Thyroid gland (tissue), 4 donors: Measurements from ENCODE around the gene ZNF189. TPM values are rescaled to one million over a fixed set of nuclear protein-coding genes. Genes with fewer than 3 reads are reported as not detected.

Source experiments
- DNase-seq, 2 donors: peaks; one replicate each; pipeline ENCODE4 v3.0.0-alpha.2; 2019
- H3K27ac ChIP-seq, 3 donors: fragments of 200-600 bp; sonication (generic); 1 replicate in 2 of 3; 2 replicates in 1 of 3; pipeline ENCODE4 v1.5.1; 2016 to 2019; ENCODE audit warnings: mild to moderate bottlenecking in 1 of 3, moderate library complexity in 1 of 3
- H3K27me3 ChIP-seq: fragments of 200-600 bp; sonication (generic); one replicate; pipeline ENCODE4 v1.5.1; 2019
- H3K36me3 ChIP-seq, 2 donors: fragments of 200-600 bp; sonication (generic); one replicate each; pipeline ENCODE4 v1.5.1; 2016 to 2019
- H3K4me1 ChIP-seq, 2 donors: fragments of 200-600 bp; sonication (generic); one replicate each; pipeline ENCODE4 v1.5.1; 2017 to 2019
- H3K4me3 ChIP-seq, 3 donors: fragments of 200-600 bp; sonication (generic); replicated peaks in 1 of 3; 1 replicate in 2 of 3; 2 replicates in 1 of 3; pipeline ENCODE4 v1.5.1; 2016; ENCODE audit warnings: mild to moderate bottlenecking in 1 of 3
- H3K9me3 ChIP-seq: fragments of 200-600 bp; sonication (generic); one replicate; pipeline ENCODE4 v1.5.1; 2017
- POLR2A ChIP-seq, 2 donors: fragments of 450-650 bp; IDR thresholded peaks; one replicate each; pipeline ENCODE4 v1.6.1; 2017; ENCODE audit warnings: antibody characterized with exemption in 2 of 2, mild to moderate bottlenecking in 2 of 2, moderate library complexity in 1 of 2
- WGBS, 2 donors: methylation state at CpG; one replicate each; pipeline ENCODE4 v1.1.5; 2017; 5-methylcytosine and 5-hydroxymethylcytosine counted together
- intact Hi-C: fragments of 100-400 bp; cut with DNase I; formaldehyde crosslinking; loops from one replicate; pipeline ENCODE4 v1.15.1; 2023
- total RNA-seq, 4 donors: library from RNA; depleted of rRNA; stranded (reverse); fragments of >200 nt; gene quantifications; one replicate each; pipeline ENCODE4 v1.2.3, GENCODE V29; 2016
- TF ChIP-seq, protein P1 (sequence below), 6 experiments: fragments of 200-600 bp in 3 of 6; fragments of 450-650 bp in 3 of 6; sonication (generic) in 3 of 6; IDR thresholded peaks; one replicate each; pipeline ENCODE4 v1.5.1; 2016 to 2019; ENCODE audit warnings: antibody characterized with exemption in 6 of 6, mild to moderate bottlenecking in 2 of 6, inconsistent platforms in 1 of 6, moderate library complexity in 1 of 6

ZNF189 gene
- total RNA-seq, 4 donors from 2014 or later: 21.6 to 34.1 (median 24.5) TPM

DNA sequence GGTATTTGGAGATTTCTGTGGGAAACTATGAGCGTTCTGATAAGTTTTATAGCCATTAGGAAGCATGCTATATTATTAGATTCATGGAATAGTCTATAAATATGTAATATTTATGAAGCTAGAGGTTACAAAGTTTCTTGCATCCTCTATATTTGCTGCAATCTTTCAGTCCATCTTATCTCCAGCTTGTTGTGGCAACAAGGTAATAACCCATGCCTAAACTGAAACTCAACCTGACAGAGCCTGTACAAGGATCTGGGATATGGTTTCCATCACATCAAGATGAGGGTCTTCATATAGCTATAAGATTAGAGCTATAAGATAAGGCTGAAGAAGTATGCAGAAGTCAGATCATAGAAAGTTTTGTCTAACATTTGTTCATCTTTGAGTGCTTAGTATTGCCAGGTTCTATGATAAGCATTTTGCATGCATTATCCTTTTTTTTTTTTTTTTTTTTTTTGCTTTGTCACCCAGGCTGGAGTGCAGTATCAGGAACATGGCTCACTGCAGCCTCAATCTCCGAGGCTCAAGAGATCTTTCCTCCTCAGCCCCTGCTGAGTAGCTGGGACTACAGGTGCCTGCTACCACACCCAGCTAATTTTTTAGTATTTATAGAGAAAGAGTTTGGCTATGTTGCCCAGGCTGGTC is 28.6 kb upstream of the ZNF189 start:
- intact Hi-C loops: no loop called here
- H3K27ac ChIP-seq: no peak overlapping the region
- H3K27me3 ChIP-seq: no peaks in the 10 kb centered on the region
- no peaks in the 10 kb centered on the region for H3K9me3 ChIP-seq
- no peaks in the 10 kb centered on the region for H3K4me1 ChIP-seq
- TF ChIP-seq, protein P1, sequence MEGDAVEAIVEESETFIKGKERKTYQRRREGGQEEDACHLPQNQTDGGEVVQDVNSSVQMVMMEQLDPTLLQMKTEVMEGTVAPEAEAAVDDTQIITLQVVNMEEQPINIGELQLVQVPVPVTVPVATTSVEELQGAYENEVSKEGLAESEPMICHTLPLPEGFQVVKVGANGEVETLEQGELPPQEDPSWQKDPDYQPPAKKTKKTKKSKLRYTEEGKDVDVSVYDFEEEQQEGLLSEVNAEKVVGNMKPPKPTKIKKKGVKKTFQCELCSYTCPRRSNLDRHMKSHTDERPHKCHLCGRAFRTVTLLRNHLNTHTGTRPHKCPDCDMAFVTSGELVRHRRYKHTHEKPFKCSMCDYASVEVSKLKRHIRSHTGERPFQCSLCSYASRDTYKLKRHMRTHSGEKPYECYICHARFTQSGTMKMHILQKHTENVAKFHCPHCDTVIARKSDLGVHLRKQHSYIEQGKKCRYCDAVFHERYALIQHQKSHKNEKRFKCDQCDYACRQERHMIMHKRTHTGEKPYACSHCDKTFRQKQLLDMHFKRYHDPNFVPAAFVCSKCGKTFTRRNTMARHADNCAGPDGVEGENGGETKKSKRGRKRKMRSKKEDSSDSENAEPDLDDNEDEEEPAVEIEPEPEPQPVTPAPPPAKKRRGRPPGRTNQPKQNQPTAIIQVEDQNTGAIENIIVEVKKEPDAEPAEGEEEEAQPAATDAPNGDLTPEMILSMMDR (IDR thresholded peaks at IDR 0.05): no peak
- no peak for TF ChIP-seq POLR2A (IDR thresholded peaks at IDR 0.05)
- H3K4me3 ChIP-seq: no peak overlapping the region
- WGBS, 2 donors: 55 to 83% methylated on average over 2 of the region's 2 CpGs
- no peaks in the 10 kb centered on the region for H3K36me3 ChIP-seq
- DNase-seq: no peak

DNA sequence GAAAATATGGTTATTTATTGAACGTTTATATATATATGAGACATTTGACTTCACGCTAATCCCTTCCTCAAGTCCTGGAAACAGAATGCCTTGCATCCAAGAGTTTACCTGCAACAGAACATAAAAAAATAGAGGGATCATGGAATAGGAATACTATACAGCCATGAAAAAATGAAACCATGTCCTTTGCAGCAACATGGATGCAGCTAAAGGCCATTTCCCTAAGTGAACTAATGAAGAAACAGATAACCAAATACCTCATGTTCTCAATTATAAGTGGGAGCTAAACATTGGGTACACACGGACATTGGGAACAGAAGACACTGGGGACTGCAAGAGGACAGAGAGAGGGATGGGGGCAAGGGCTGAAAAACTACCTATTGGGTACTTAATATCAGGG is 26.8 kb upstream of the ZNF189 start:
- intact Hi-C loops: no loop called here
- DNase-seq: no peak
- no peak overlapping the region for H3K4me3 ChIP-seq
- no peak for TF ChIP-seq POLR2A (IDR thresholded peaks at IDR 0.05)
- TF ChIP-seq, protein P1 (IDR thresholded peaks at IDR 0.05): no peak
- WGBS, 2 donors: 94% methylated on average over 3 of the region's 3 CpGs
- no peaks in the 10 kb centered on the region for H3K4me1 ChIP-seq
- H3K27me3 ChIP-seq: no peaks in the 10 kb centered on the region
- H3K36me3 ChIP-seq: no peaks in the 10 kb centered on the region
- no peaks in the 10 kb centered on the region for H3K9me3 ChIP-seq
- no peak overlapping the region for H3K27ac ChIP-seq

DNA sequence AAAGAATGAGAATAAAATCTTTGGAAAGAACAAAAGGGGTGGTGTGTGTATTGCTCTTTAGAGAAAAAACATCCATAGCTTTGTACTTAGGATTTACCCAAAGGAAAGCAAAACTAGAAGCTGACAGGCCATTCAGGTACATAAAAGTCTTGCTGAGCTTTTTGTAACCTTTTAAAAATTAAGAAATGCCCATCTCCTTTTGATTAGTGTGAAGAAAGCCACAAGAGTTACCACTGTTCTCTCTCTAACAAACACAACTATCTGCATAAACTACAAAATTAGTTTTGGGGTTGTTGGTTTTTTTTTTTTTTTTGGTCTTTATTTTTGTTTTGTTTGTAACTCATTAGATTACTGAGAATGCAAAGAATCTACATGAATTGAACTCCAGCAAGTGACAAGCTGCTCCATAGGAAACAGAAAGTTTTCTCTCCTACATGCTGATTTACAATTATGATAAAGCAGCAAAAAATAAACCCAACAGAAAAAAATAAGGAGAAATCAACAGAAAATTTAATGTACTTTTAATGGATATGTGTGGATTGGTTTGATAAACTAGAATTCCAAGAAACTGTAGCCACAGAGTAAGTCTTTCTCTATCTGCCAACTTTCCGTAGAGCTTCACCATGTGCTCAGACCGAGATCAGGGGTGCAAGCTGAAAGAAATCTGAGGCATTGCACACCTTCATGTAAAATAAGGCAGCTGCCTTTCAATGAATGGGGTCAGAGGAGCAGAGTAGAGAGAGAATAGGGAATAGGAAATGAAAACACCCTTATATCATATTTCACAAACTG is 26.1 kb upstream of the ZNF189 start:
- Histone ChIP-seq H3K27me3 (no peaks in the 10 kb centered on the region), H3K4me1 (no peaks in the 10 kb centered on the region), H3K36me3 (no peaks in the 10 kb centered on the region), H3K4me3 (no peak overlapping the region), H3K9me3 (no peaks in the 10 kb centered on the region), H3K27ac (no peak overlapping the region)
- DNase-seq: no peak
- WGBS, 2 donors: 59 to 69% methylated on average over 2 of the region's 2 CpGs
- intact Hi-C loops: no loop called here
- TF ChIP-seq, protein P1 (IDR thresholded peaks at IDR 0.05): no peak
- no peak for TF ChIP-seq POLR2A (IDR thresholded peaks at IDR 0.05)

DNA sequence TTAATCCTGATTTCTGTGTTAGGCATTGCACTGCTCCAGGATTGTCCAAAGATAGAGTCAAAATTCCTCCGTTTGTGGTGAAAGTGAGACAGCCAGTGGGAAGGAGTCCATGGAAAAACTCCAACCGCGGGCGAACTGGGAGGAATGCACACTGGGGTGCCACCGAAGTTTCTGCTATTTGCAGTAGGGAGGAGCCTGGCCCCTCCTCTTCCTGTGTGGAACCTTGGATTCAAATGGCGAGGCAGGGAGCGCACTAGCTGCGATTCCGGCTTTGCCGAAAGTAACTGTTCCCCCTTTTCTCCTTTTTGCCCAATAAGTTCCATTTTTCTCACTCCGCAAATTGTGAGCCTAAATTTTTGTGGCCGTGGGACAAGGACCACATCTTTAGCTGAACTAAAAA is 23.1 kb upstream of the ZNF189 start:
- Histone ChIP-seq H3K27ac (no peak overlapping the region), H3K4me3 (no peak overlapping the region), H3K9me3 (no peaks in the 10 kb centered on the region), H3K36me3 (no peaks in the 10 kb centered on the region), H3K27me3 (no peaks in the 10 kb centered on the region), H3K4me1 (no peaks in the 10 kb centered on the region)
- WGBS, 2 donors: 88 to 90% methylated on average over 12 of the region's 12 CpGs
- intact Hi-C loops: no loop called here
- TF ChIP-seq, protein P1 (IDR thresholded peaks at IDR 0.05): no peak
- TF ChIP-seq POLR2A (IDR thresholded peaks at IDR 0.05): no peak
- DNase-seq: no peak
